Keratinocyte (primary cell): ENCODE measurements around the gene KRTAP22-1. TPM values are rescaled to one million over a fixed set of nuclear protein-coding genes. Genes with fewer than 3 reads are reported as not detected.

ENCODE experiments used
- DNase-seq: peaks from one replicate; pipeline ENCODE4 v3.0.0-alpha.2; 2011; ENCODE audit warnings: low read depth, missing footprints, low spot score
- FAIRE-seq: peaks from 2 replicates; lab custom pipeline; 2011; peaks lifted over from hg19 to GRCh38; lab: Jason Lieb, UNC
- H2AFZ ChIP-seq: 2 replicates; pipeline ENCODE4 v1.6.0; 2012; ENCODE audit warnings: low read length, control low read depth, inconsistent platforms; ENCODE audit not compliant: control insufficient read depth
- H3K27ac ChIP-seq: 2 replicates; pipeline ENCODE4 v1.5.1; 2011; ENCODE audit warnings: low read length; ENCODE audit not compliant: control insufficient read depth, insufficient read depth
- H3K27me3 ChIP-seq: 3 replicates; pipeline ENCODE4 v1.6.0; 2011; ENCODE audit warnings: low read length; ENCODE audit not compliant: control insufficient read depth, insufficient read depth; ENCODE audit errors: extremely low read depth
- H3K36me3 ChIP-seq, 2 experiments: 2 replicates in 1 of 2; 3 replicates in 1 of 2; pipeline ENCODE4 v1.5.1; 2011; ENCODE audit warnings: low read length in 2 of 2, mild to moderate bottlenecking in 1 of 2; ENCODE audit not compliant: control insufficient read depth in 2 of 2, insufficient read depth in 2 of 2; ENCODE audit errors: extremely low read depth in 1 of 2
- H3K4me1 ChIP-seq: 3 replicates; pipeline ENCODE4 v1.5.1; 2011; ENCODE audit warnings: low read length; ENCODE audit not compliant: control insufficient read depth, insufficient read depth; ENCODE audit errors: extremely low read depth
- H3K4me2 ChIP-seq: 3 replicates; pipeline ENCODE4 v1.6.0; 2011; ENCODE audit warnings: low read depth, low read length; ENCODE audit not compliant: control insufficient read depth, insufficient read depth; ENCODE audit errors: extremely low read depth
- H3K4me3 ChIP-seq, 3 experiments: fragments of 200-600 bp in 1 of 3; sonication (generic) in 1 of 3; 2 replicates in 2 of 3; 3 replicates in 1 of 3; pipeline ENCODE4 v1.5.1; 2011 to 2016; ENCODE audit warnings: low read length in 3 of 3, mild to moderate bottlenecking in 3 of 3, control low read depth in 2 of 3, inconsistent platforms in 1 of 3, low read depth in 1 of 3, mixed read lengths in 1 of 3, mixed run types in 1 of 3, moderate library complexity in 1 of 3; ENCODE audit not compliant: control insufficient read depth in 2 of 3, insufficient read depth in 2 of 3; ENCODE audit errors: extremely low read depth in 1 of 3
- H3K79me2 ChIP-seq: 2 replicates; pipeline ENCODE4 v1.6.0; 2012; ENCODE audit warnings: low read length; ENCODE audit not compliant: control insufficient read depth, insufficient read depth
- H3K9ac ChIP-seq: 3 replicates; pipeline ENCODE4 v1.6.0; 2011; ENCODE audit warnings: low read length; ENCODE audit not compliant: control insufficient read depth, insufficient read depth; ENCODE audit errors: extremely low read depth
- H3K9me1 ChIP-seq: 3 replicates; pipeline ENCODE4 v1.6.0; 2011; ENCODE audit warnings: low read length; ENCODE audit not compliant: control insufficient read depth, insufficient read depth; ENCODE audit errors: extremely low read depth
- H3K9me3 ChIP-seq: 2 replicates; pipeline ENCODE4 v1.5.1; 2012; ENCODE audit warnings: low read depth, low read length; ENCODE audit not compliant: control insufficient read depth
- H4K20me1 ChIP-seq: 3 replicates; pipeline ENCODE4 v1.6.0; 2011; ENCODE audit warnings: low read length; ENCODE audit not compliant: control insufficient read depth, insufficient read depth; ENCODE audit errors: extremely low read depth
- CTCF ChIP-seq, 3 experiments: IDR thresholded peaks in 1 of 3; conservative IDR thresholded peaks in 1 of 3; optimal IDR thresholded peaks in 1 of 3; 2 replicates in 2 of 3; 3 replicates in 1 of 3; pipeline versions ENCODE3 to v1.5.1; 2011; ENCODE audit warnings: low read length in 3 of 3, mild to moderate bottlenecking in 3 of 3, moderate library complexity in 2 of 3, control low read depth in 1 of 3, inconsistent platforms in 1 of 3; ENCODE audit not compliant: insufficient read depth in 2 of 3; ENCODE audit errors: extremely low read depth in 1 of 3
- EZH2 ChIP-seq: IDR thresholded peaks from one replicate; pipeline ENCODE4 v1.6.1; 2012; ENCODE audit warnings: inconsistent platforms, mild to moderate bottlenecking, low read length, moderate library complexity
- dilution Hi-C: fragments of 300-500 bp; cut with MboI; formaldehyde crosslinking; loops from one replicate; pipeline ENCODE4 v1.7.0; 2020; ENCODE audit warnings: low sequenced_read_pairs; ENCODE audit not compliant: extremely low pct_ligation_motif_present
- polyA plus RNA-seq, 5 experiments: library from polyadenylated mRNA; depleted of rRNA in 3 of 5; stranded (reverse) in 3 of 5; stranded (forward) in 1 of 5; unstranded in 1 of 5; fragments of >200 nt; gene quantifications; 1 replicate in 1 of 5; 2 replicates in 3 of 5; 3 replicates in 1 of 5; pipeline versions ENCODE4 v1.2.1 to v1.2.3, GENCODE V29; 2011 to 2012; ENCODE audit warnings: missing spikeins in 2 of 5, low read depth in 1 of 5, low replicate concordance in 1 of 5

The KRTAP22-1 gene
- polyA plus RNA-seq, 1 donor (not counting 4 experiments of a cell fraction or from before 2014, with no cell fraction given) = not detected

GRCh38 chr21:30612132-30612531 lies 11.2 kb downstream of the KRTAP22-1 start:
- no peaks in the 10 kb centered on the region for H3K27me3 ChIP-seq
- H3K9me1 ChIP-seq = no peaks in the 10 kb centered on the region
- no peak overlapping the region for H2AFZ ChIP-seq
- H3K27ac ChIP-seq = no peak overlapping the region
- no peaks in the 10 kb centered on the region for H4K20me1 ChIP-seq
- dilution Hi-C loops = no loop called here
- no peaks in the 10 kb centered on the region for H3K36me3 ChIP-seq
- H3K4me1 ChIP-seq = no peaks in the 10 kb centered on the region
- DNase-seq (no peak), FAIRE-seq (no peak)
- H3K4me3 ChIP-seq = no peak overlapping the region
- H3K79me2 ChIP-seq = no peaks in the 10 kb centered on the region
- no peaks in the 10 kb centered on the region for H3K9me3 ChIP-seq
- no peak for TF ChIP-seq EZH2
- no peak overlapping the region for H3K9ac ChIP-seq
- H3K4me2 ChIP-seq = no peak overlapping the region

GRCh38 chr21:30613836-30614235 lies 12.9 kb downstream of the KRTAP22-1 start, which contains the start of gene KRTAP6-1:
TSS of gene KRTAP6-1 (minus strand) at chr21:30613930. CDS start at chr21:30613904, 26 bp downstream.
- H3K27me3 ChIP-seq = no peaks in the 10 kb centered on the region
- DNase-seq (no peak), FAIRE-seq (no peak)
- H3K36me3 ChIP-seq = no peaks in the 10 kb centered on the region
- H3K4me1 ChIP-seq = no peaks in the 10 kb centered on the region
- H2AFZ ChIP-seq = no peak within 1 kb of the TSS
- H3K9me1 ChIP-seq = no peaks in the 10 kb centered on the region
- no peak within 1 kb of the TSS for H3K27ac ChIP-seq
- no peaks in the 10 kb centered on the region for H3K79me2 ChIP-seq
- H3K4me2 ChIP-seq = no peak within 1 kb of the TSS
- no peaks in the 10 kb centered on the region for H4K20me1 ChIP-seq
- H3K4me3 ChIP-seq = no peak within 1 kb of the TSS
- no peak within 1 kb of the TSS for H3K9ac ChIP-seq
- H3K9me3 ChIP-seq = no peaks in the 10 kb centered on the region
- TF ChIP-seq CTCF (optimal IDR thresholded peaks at IDR 0.05 in 1 of 3, IDR thresholded peaks at IDR 0.05 in 1 of 3, conservative IDR thresholded peaks at IDR 0.05 in 1 of 3; ENCODE audit: extremely low read depth in 1 of 3, insufficient read depth in 2 of 3, low read length in 3 of 3) (no peak), EZH2 (no peak)
- dilution Hi-C loops = no loop called here

GRCh38 chr21:30615199-30615598 lies 14.3 kb downstream of the KRTAP22-1 start:
- DNase-seq (no peak), FAIRE-seq (no peak)
- no peak overlapping the region for H3K4me2 ChIP-seq
- TF ChIP-seq EZH2 (no peak), CTCF (optimal IDR thresholded peaks at IDR 0.05 in 1 of 3, IDR thresholded peaks at IDR 0.05 in 1 of 3, conservative IDR thresholded peaks at IDR 0.05 in 1 of 3; ENCODE audit: extremely low read depth in 1 of 3, insufficient read depth in 2 of 3, low read length in 3 of 3) (no peak)
- no peaks in the 10 kb centered on the region for H3K4me1 ChIP-seq
- no peak overlapping the region for H2AFZ ChIP-seq
- H4K20me1 ChIP-seq = no peaks in the 10 kb centered on the region
- H3K9ac ChIP-seq = no peak overlapping the region
- H3K27me3 ChIP-seq = no peaks in the 10 kb centered on the region
- H3K27ac ChIP-seq = no peak overlapping the region
- H3K9me1 ChIP-seq = no peaks in the 10 kb centered on the region
- no peaks in the 10 kb centered on the region for H3K79me2 ChIP-seq
- no peak overlapping the region for H3K4me3 ChIP-seq
- dilution Hi-C loops = no loop called here
- no peaks in the 10 kb centered on the region for H3K36me3 ChIP-seq
- H3K9me3 ChIP-seq = no peaks in the 10 kb centered on the region
